HepG2 (cell line): Measurements from ENCODE around the gene NUBPL. TPM values are rescaled to one million over a fixed set of nuclear protein-coding genes. Genes with fewer than 3 reads are reported as not detected.
"Not testable (repeated sequence)": the region's sequence is repeated elsewhere in the genome, so short reads cannot be mapped to it uniquely, and the experiment has no call there.

Source experiments
- ATAC-seq: fragments of 200-7000 bp; cut with Tn5 transposase; 3 replicates; pipeline ENCODE4 v1.9.1; 2020; ENCODE audit warnings: mild to moderate bottlenecking, moderate library complexity
- BruUV-seq: library from RNA; stranded (reverse); fragments of 400-500 nt; replicated peaks from 2 replicates; lab custom pipeline; 2021; lab: Mats Ljungman, UMichigan
- CTCF ChIA-PET: fragments of 300-600 bp; formaldehyde crosslinking; extraction: SDS; loops from one replicate; lab custom pipeline; 2021; ENCODE audit warnings: low total read pairs, inconsistent platforms, low intra/inter-chr PET ratio; lab: Yijun Ruan, JAX
- POLR2A ChIA-PET: fragments of 350-600 bp; sonication (Branson Sonifier 250); formaldehyde crosslinking; loops from one replicate; lab custom pipeline; 2020; ENCODE audit warnings: antibody characterized with exemption, inconsistent platforms; lab: Yijun Ruan, JAX
- DNase-seq: peaks from one replicate; pipeline ENCODE4 v3.0.0-alpha.2; 2015; ENCODE audit warnings: low spot score
- FAIRE-seq: peaks from 3 replicates; lab custom pipeline; 2011; peaks lifted over from hg19 to GRCh38; lab: Jason Lieb, UNC
- H2AFZ ChIP-seq: one replicate; pipeline ENCODE4 v1.6.1; 2011; ENCODE audit warnings: low read length, inconsistent platforms
- H3K27ac ChIP-seq: fragments of 300-600 bp; 3 replicates; pipeline ENCODE4 v1.8.0; 2011; ENCODE audit warnings: mixed run types, mild to moderate bottlenecking, mixed read lengths, low read length, inconsistent platforms; ENCODE audit not compliant: insufficient read depth; ENCODE audit errors: extremely low read length
- H3K27me3 ChIP-seq, 2 experiments: fragments of 200-600 bp in 1 of 2; 2 replicates in 1 of 2; 3 replicates in 1 of 2; pipeline versions ENCODE4 v1.6.0 to v1.8.0; 2011; ENCODE audit warnings: low read length in 2 of 2, mild to moderate bottlenecking in 2 of 2, moderate library complexity in 2 of 2, inconsistent platforms in 1 of 2; ENCODE audit not compliant: insufficient read depth in 2 of 2, control insufficient read depth in 1 of 2
- H3K36me3 ChIP-seq, 2 experiments: fragments of 200-600 bp in 1 of 2; replicated peaks in 1 of 2; 2 replicates in 1 of 2; 3 replicates in 1 of 2; pipeline versions ENCODE4 v1.5.1 to v1.8.0; 2011; ENCODE audit warnings: low read length in 2 of 2, inconsistent platforms in 1 of 2; ENCODE audit not compliant: insufficient read depth in 2 of 2, control insufficient read depth in 1 of 2
- H3K4me1 ChIP-seq: 2 replicates; pipeline ENCODE4 v1.5.1; 2012; ENCODE audit warnings: low read length, inconsistent platforms; ENCODE audit not compliant: insufficient read depth
- H3K4me2 ChIP-seq: 2 replicates; pipeline ENCODE4 v1.6.0; 2011; ENCODE audit warnings: low read depth, low read length, inconsistent platforms
- H3K4me3 ChIP-seq, 3 experiments: fragments of 200-600 bp in 1 of 3; sonication (generic), shearing (Covaris generic) in 1 of 3; replicated peaks in 1 of 3; 2 replicates each; pipeline ENCODE4 v1.5.1; 2011 to 2016; ENCODE audit warnings: low read length in 3 of 3, inconsistent platforms in 2 of 3, low read depth in 2 of 3, mild to moderate bottlenecking in 2 of 3, control low read depth in 1 of 3, mixed read lengths in 1 of 3; ENCODE audit not compliant: insufficient read depth in 1 of 3
- H3K79me2 ChIP-seq: one replicate; pipeline ENCODE4 v1.6.1; 2011; ENCODE audit warnings: low read length, inconsistent platforms; ENCODE audit not compliant: insufficient read depth
- H3K9ac ChIP-seq: 2 replicates; pipeline ENCODE4 v1.6.0; 2011; ENCODE audit warnings: mild to moderate bottlenecking, low read depth, low read length, inconsistent platforms; ENCODE audit not compliant: insufficient read depth
- H3K9me3 ChIP-seq: 2 replicates; pipeline ENCODE4 v1.5.1; 2012; ENCODE audit warnings: mild to moderate bottlenecking, low read length
- H4K20me1 ChIP-seq: 2 replicates; pipeline ENCODE4 v1.6.0; 2011; ENCODE audit warnings: inconsistent platforms, mild to moderate bottlenecking, low read length, moderate library complexity; ENCODE audit not compliant: insufficient read depth
- ATF5 ChIP-seq: sonication (generic); formaldehyde crosslinking; IDR thresholded peaks from 2 replicates; pipeline ENCODE4 v1.4.0; 2020; ENCODE audit warnings: mild to moderate bottlenecking, low read depth, missing genetic modification reagents
- CBX1 ChIP-seq: IDR thresholded peaks from one replicate; pipeline ENCODE4 v1.6.1; 2016; ENCODE audit warnings: antibody characterized with exemption, low read depth
- CREBL2 ChIP-seq: sonication (generic); formaldehyde crosslinking; IDR thresholded peaks from 2 replicates; pipeline ENCODE4 v1.8.1; 2023; ENCODE audit warnings: missing genetic modification reagents, mild to moderate bottlenecking, borderline replicate concordance
- MIER2 ChIP-seq: IDR thresholded peaks from 2 replicates; pipeline ENCODE4 v1.6.1; 2016; ENCODE audit warnings: missing biosample characterization, missing genetic modification reagents
- MYNN ChIP-seq: sonication (generic); formaldehyde crosslinking; IDR thresholded peaks from 2 replicates; pipeline ENCODE4 v1.4.0; 2020; ENCODE audit warnings: mild to moderate bottlenecking, low read depth, missing genetic modification reagents
- MZF1 ChIP-seq: sonication (generic); formaldehyde crosslinking; IDR thresholded peaks from 2 replicates; pipeline ENCODE4 v1.8.1; 2023; ENCODE audit warnings: mild to moderate bottlenecking, missing genetic modification reagents, borderline replicate concordance
- PHF8 ChIP-seq: sonication (generic); formaldehyde crosslinking; IDR thresholded peaks from 2 replicates; pipeline ENCODE4 v1.5.0; 2020; ENCODE audit warnings: missing genetic modification reagents
- RAD21 ChIP-seq: fragments of 450-650 bp; formaldehyde crosslinking; IDR thresholded peaks from 2 replicates; pipeline ENCODE4 v1.5.0; 2020; ENCODE audit warnings: mild to moderate bottlenecking
- SSRP1 ChIP-seq: IDR thresholded peaks from 2 replicates; pipeline ENCODE4 v1.6.1; 2016; ENCODE audit warnings: control low read depth
- THAP8 ChIP-seq: sonication (generic); formaldehyde crosslinking; IDR thresholded peaks from 2 replicates; pipeline ENCODE4 v1.5.1; 2020; ENCODE audit warnings: missing genetic modification reagents, mild to moderate bottlenecking, borderline replicate concordance
- TOPORS ChIP-seq: sonication (generic); formaldehyde crosslinking; IDR thresholded peaks from 2 replicates; pipeline ENCODE4 v1.8.0; 2023; ENCODE audit warnings: mild to moderate bottlenecking, missing genetic modification reagents
- ZBTB37 ChIP-seq: sonication (generic); formaldehyde crosslinking; IDR thresholded peaks from 2 replicates; pipeline ENCODE4 v1.4.0; 2020; ENCODE audit warnings: mild to moderate bottlenecking, missing genetic modification reagents
- ZNF205 ChIP-seq: IDR thresholded peaks from 2 replicates; pipeline ENCODE4 v1.6.1; 2018; ENCODE audit warnings: missing biosample characterization, missing genetic modification reagents
- ZNF329 ChIP-seq: sonication (generic); formaldehyde crosslinking; IDR thresholded peaks from 2 replicates; pipeline ENCODE4 v1.9.0; 2021; ENCODE audit warnings: low read depth, mild to moderate bottlenecking, missing genetic modification reagents
- ZNF556 ChIP-seq: sonication (generic); formaldehyde crosslinking; IDR thresholded peaks from 2 replicates; pipeline ENCODE4 v1.4.0; 2020; ENCODE audit warnings: mild to moderate bottlenecking, missing genetic modification reagents, borderline replicate concordance
- ZNF616 ChIP-seq: sonication (generic); formaldehyde crosslinking; IDR thresholded peaks from 2 replicates; pipeline ENCODE4 v1.5.0; 2020; ENCODE audit warnings: low read depth, mild to moderate bottlenecking, missing genetic modification reagents
- WGBS: methylation state at CpG from one replicate; pipeline ENCODE4 v1.1.6; 2017; ENCODE audit warnings: low lambda C conversion rate; 5-methylcytosine and 5-hydroxymethylcytosine counted together
- in situ Hi-C: cut with HindIII; loops from 2 replicates; pipeline ENCODE4 v1.10.0; 2017; ENCODE audit warnings: low pct_unique_long_range_greater_than_20kb; ENCODE audit not compliant: extremely low pct_ligation_motif_present
- intact Hi-C: fragments of 100-400 bp; cut with micrococcal nuclease; formaldehyde crosslinking; loops from one replicate; pipeline ENCODE4 v1.10.0; 2022; ENCODE audit not compliant: unreplicated experiment
- polyA plus RNA-seq, 8 experiments: library from polyadenylated mRNA; depleted of rRNA in 3 of 8; stranded (reverse) in 7 of 8; unstranded in 1 of 8; fragments of >200 nt; fragmentation: Illumina TruSeq in 4 of 8; extraction: Trizol in 4 of 8; gene quantifications; 2 replicates each; pipeline versions ENCODE4 v1.2.1 to v1.2.3, GENCODE V29; 2011 to 2016; ENCODE audit warnings: low read depth in 4 of 8, missing spikeins in 1 of 8, mixed read lengths in 1 of 8; ENCODE audit not compliant: insufficient read depth in 1 of 8
- total RNA-seq, 5 experiments: library from RNA; depleted of rRNA; stranded (reverse); fragments of >200 nt; fragmentation: Illumina TruSeq; extraction: Trizol; gene quantifications; 2 replicates each; pipeline ENCODE4 v1.2.3, GENCODE V29; 2016; ENCODE audit warnings: low read depth in 1 of 5

The NUBPL gene
- total and polyA plus RNA-seq, 2 of the 13 experiments (the other 11 are each of a cell fraction or from before 2014, with no cell fraction given), result 21.3 to 44.1 TPM

GRCh38 chr14:31751047-31751446 is 189.8 kb downstream of the NUBPL start:
- H3K9ac ChIP-seq, FAIRE-seq, H4K20me1 ChIP-seq, H3K36me3 ChIP-seq, DNase-seq, BruUV-seq, H2AFZ ChIP-seq, intact Hi-C loops, H3K27me3 ChIP-seq, CTCF ChIA-PET, ATAC-seq, POLR2A ChIA-PET, H3K27ac ChIP-seq, H3K4me2 ChIP-seq, H3K4me3 ChIP-seq, in situ Hi-C loops, H3K79me2 ChIP-seq: not testable (repeated sequence)
- TF ChIP-seq ZNF556 (CRISPR knock-in tag) (0 out of 2 replicates have a peak, but pooled peaks have one; percentile 52), CREBL2 (CRISPR knock-in tag) (0 out of 2 replicates have a peak, but pooled peaks have one; percentile 49)
- H3K4me1 ChIP-seq, result peaks cover 17% of the 10 kb centered on the region
- H3K9me3 ChIP-seq, result peaks cover 22% of the 10 kb centered on the region
- WGBS, result 97% methylated on average over 1 of the region's 1 CpG

- Histone ChIP-seq H3K9me3 (peaks cover 15% of the 10 kb centered on the region), H3K4me1 (peaks cover 7% of the 10 kb centered on the region), H3K4me2 (no peak overlapping the region), H3K9ac (no peak overlapping the region), H2AFZ (no peak overlapping the region), H3K79me2 (no peaks in the 10 kb centered on the region), H3K36me3 (no peaks in the 10 kb centered on the region), H3K4me3 (no peak overlapping the region), H3K27me3 (no peaks in the 10 kb centered on the region), H4K20me1 (no peaks in the 10 kb centered on the region), H3K27ac (no peak overlapping the region)
- CTCF ChIA-PET, result no interaction called here
- BruUV-seq, result no TSS peak
- FAIRE-seq (no peak), ATAC-seq (peak; percentile 69), DNase-seq (no peak)
- in situ Hi-C loops, result no loop called here
- intact Hi-C loops, result no loop called here
- WGBS, result 67% methylated on average over 4 of the region's 4 CpGs
- POLR2A ChIA-PET, result no interaction called here
- TF ChIP-seq PHF8 (CRISPR knock-in tag), result no peak
- TF ChIP-seq CBX1, result no peak
- TF ChIP-seq MYNN, result no peak
- TF ChIP-seq ZBTB37, result no peak
- no peak for TF ChIP-seq TOPORS
- no peak for TF ChIP-seq SSRP1
- no peak for TF ChIP-seq ZNF616
- no peak for TF ChIP-seq ZNF205 (CRISPR knock-in tag)
- no peak for TF ChIP-seq MZF1 (CRISPR knock-in tag)
- TF ChIP-seq THAP8, result no peak
- TF ChIP-seq RAD21 (CRISPR knock-in tag), result no peak
- no peak for TF ChIP-seq ZNF329 (CRISPR knock-in tag)
- no peak for TF ChIP-seq MIER2 (CRISPR knock-in tag)
- no peak for TF ChIP-seq ATF5 (CRISPR knock-in tag)
These were observed 191.9 kb downstream of the NUBPL start for GRCh38 chr14:31752867-31753661.
